NOMO-1 treated with DMSO at 0.1 percent for 48 hours (cell line): ENCODE results near the gene CCDC137.
"Not testable (repeated sequence)": the region's sequence is repeated elsewhere in the genome, so short reads cannot be mapped to it uniquely, and the experiment has no call there.

ENCODE experiments used
- DNase-seq: peaks from one replicate; lab custom pipeline; 2025; ENCODE audit not compliant: unreplicated experiment; lab: John Stamatoyannopoulos, UW

The CCDC137 gene

GRCh38 chr17:81650951-81651350 lies 15.6 kb upstream of the CCDC137 start:
- DNase-seq = no peak

- DNase-seq = no peak
Observed at GRCh38 chr17:81651692-81652091, 14.8 kb upstream of the CCDC137 start.

- DNase-seq = no peak
Observed at GRCh38 chr17:81652906-81653771, 13.4 kb upstream of the CCDC137 start.

GRCh38 chr17:81655378-81656117 lies 11.0 kb upstream of the CCDC137 start:
- DNase-seq = no peak

GRCh38 chr17:81656118-81656743 lies 10.3 kb upstream of the CCDC137 start, which contains the start of gene PDE6G:
Gene PDE6G (minus strand): TSS chr17:81656542. CDS start chr17:81653305, 3,237 bp downstream.
- no peak for DNase-seq

GRCh38 chr17:81656835-81657234 lies 9.7 kb upstream of the CCDC137 start:
- DNase-seq = no peak

GRCh38 chr17:81659038-81659437 lies 7.5 kb upstream of the CCDC137 start:
- no peak for DNase-seq

- no peak for DNase-seq
Observed at GRCh38 chr17:81660441-81660840, 6.1 kb upstream of the CCDC137 start.

GRCh38 chr17:81662002-81662401 lies 4.5 kb upstream of the CCDC137 start:
- DNase-seq = no peak

- DNase-seq = no peak
Observed at GRCh38 chr17:81664051-81664470, 2.5 kb upstream of the CCDC137 start.

GRCh38 chr17:81665205-81666091 lies 1.1 kb upstream of the CCDC137 start:
- DNase-seq = peak; percentile 29

- peak; percentile 36 for DNase-seq
Observed at GRCh38 chr17:81666092-81666341, 520 bp upstream of the CCDC137 start.

- peak; percentile 23 for DNase-seq
Observed at GRCh38 chr17:81667754-81668153, 1.2 kb downstream of the CCDC137 start.

GRCh38 chr17:81672504-81672903 lies 6.0 kb downstream of the CCDC137 start:
- no peak for DNase-seq

- no peak for DNase-seq
Observed at GRCh38 chr17:81672954-81673353, 6.4 kb downstream of the CCDC137 start.

GRCh38 chr17:81673561-81674258 lies 7.2 kb downstream of the CCDC137 start:
- no peak for DNase-seq

- DNase-seq = not testable (repeated sequence)
Observed at GRCh38 chr17:81675515-81676221, 9.1 kb downstream of the CCDC137 start.

- DNase-seq = no peak
Observed at GRCh38 chr17:81676906-81677305, 10.4 kb downstream of the CCDC137 start.

- no peak for DNase-seq
Observed at GRCh38 chr17:81680150-81680549, 13.6 kb downstream of the CCDC137 start.

GRCh38 chr17:81681672-81682071 lies 15.1 kb downstream of the CCDC137 start:
- no peak for DNase-seq
